OCI-LY1 (cell line): ENCODE data around the gene RPH3AL.

ENCODE experiments used
- CTCF ChIP-seq: fragments of 200-600 bp; sonication (generic), shearing (Covaris generic); IDR thresholded peaks from 2 replicates; pipeline ENCODE4 v1.5.1; 2017; ENCODE audit warnings: mild to moderate bottlenecking, antibody characterized with exemption, low read length, moderate library complexity, mixed read lengths
- EZH2 ChIP-seq: fragments of 200-600 bp; sonication (generic), shearing (Covaris generic); IDR thresholded peaks from 2 replicates; pipeline ENCODE4 v1.8.0; 2017; ENCODE audit warnings: borderline replicate concordance, mixed run types, mild to moderate bottlenecking, antibody characterized with exemption, low read length, moderate library complexity, mixed read lengths

- TF ChIP-seq CTCF (no peak), EZH2 (no peak)
Observed at GRCh38 chr17:284676-285355, 67.8 kb downstream of the RPH3AL start.
